Astrocyte (in vitro differentiated cells and primary cell): ENCODE results near the gene GDPD5. TPM values are rescaled to one million over a fixed set of nuclear protein-coding genes. Genes with fewer than 3 reads are reported as not detected.

ENCODE experiments used
- DNase-seq: peaks from one replicate; pipeline ENCODE4 v3.0.0-alpha.2; 2010; ENCODE audit warnings: low read depth
- FAIRE-seq: peaks from 2 replicates; lab custom pipeline; 2011; peaks lifted over from hg19 to GRCh38; lab: Jason Lieb, UNC
- H2AFZ ChIP-seq: 2 replicates; pipeline ENCODE4 v1.6.0; 2012; ENCODE audit warnings: low read depth, low read length, inconsistent platforms
- H3K27ac ChIP-seq: 2 replicates; pipeline ENCODE4 v1.5.1; 2011; ENCODE audit warnings: low read depth, low read length, inconsistent platforms
- H3K27me3 ChIP-seq: 2 replicates; pipeline ENCODE4 v1.6.0; 2011; ENCODE audit warnings: low read length, inconsistent platforms; ENCODE audit not compliant: insufficient read depth
- H3K36me3 ChIP-seq: 2 replicates; pipeline ENCODE4 v1.5.1; 2011; ENCODE audit warnings: low read length, inconsistent platforms; ENCODE audit not compliant: insufficient read depth
- H3K4me1 ChIP-seq: 2 replicates; pipeline ENCODE4 v1.5.1; 2011; ENCODE audit warnings: low read length, inconsistent platforms; ENCODE audit not compliant: insufficient read depth
- H3K4me2 ChIP-seq: 2 replicates; pipeline ENCODE4 v1.6.0; 2012; ENCODE audit warnings: low read length, inconsistent platforms
- H3K4me3 ChIP-seq: 2 replicates; pipeline ENCODE4 v1.5.1; 2011; ENCODE audit warnings: low read depth, mild to moderate bottlenecking, low read length, inconsistent platforms; ENCODE audit not compliant: insufficient read depth
- H3K79me2 ChIP-seq: 2 replicates; pipeline ENCODE4 v1.6.0; 2012; ENCODE audit warnings: mild to moderate bottlenecking, low read length, inconsistent platforms; ENCODE audit not compliant: insufficient read depth
- H3K9ac ChIP-seq: 2 replicates; pipeline ENCODE4 v1.6.0; 2012; ENCODE audit warnings: mild to moderate bottlenecking, low read length, inconsistent platforms
- H3K9me3 ChIP-seq: 2 replicates; pipeline ENCODE4 v1.5.1; 2012; ENCODE audit warnings: low read depth, mild to moderate bottlenecking, low read length, inconsistent platforms; ENCODE audit not compliant: insufficient read depth
- H4K20me1 ChIP-seq: 2 replicates; pipeline ENCODE4 v1.6.0; 2012; ENCODE audit warnings: low read length, inconsistent platforms; ENCODE audit not compliant: insufficient read depth
- H3K27ac Mint-ChIP-seq: one replicate; pipeline ENCODE4 v1.8.0; 2021; ENCODE audit warnings: mild to moderate bottlenecking, mixed read lengths; ENCODE audit not compliant: unreplicated experiment
- H3K27me3 Mint-ChIP-seq: one replicate; pipeline ENCODE4 v1.8.0; 2021; ENCODE audit warnings: low read depth, mixed read lengths; ENCODE audit not compliant: unreplicated experiment
- H3K36me3 Mint-ChIP-seq: one replicate; pipeline ENCODE4 v1.8.0; 2021; ENCODE audit warnings: low read depth, mixed read lengths; ENCODE audit not compliant: unreplicated experiment
- H3K4me1 Mint-ChIP-seq: one replicate; pipeline ENCODE4 v1.8.0; 2021; ENCODE audit warnings: low read depth, mixed read lengths; ENCODE audit not compliant: unreplicated experiment
- H3K4me3 Mint-ChIP-seq: one replicate; pipeline ENCODE4 v1.8.0; 2021; ENCODE audit warnings: mild to moderate bottlenecking, moderate library complexity, mixed read lengths; ENCODE audit not compliant: unreplicated experiment
- H3K9me3 Mint-ChIP-seq: one replicate; pipeline ENCODE4 v1.8.0; 2021; ENCODE audit warnings: mild to moderate bottlenecking, mixed read lengths; ENCODE audit not compliant: unreplicated experiment
- CTCF ChIP-seq: IDR thresholded peaks from 2 replicates; pipeline ENCODE4 v1.5.1; 2011; ENCODE audit warnings: low read depth, mild to moderate bottlenecking, inconsistent platforms, low read length, moderate library complexity; ENCODE audit not compliant: insufficient read depth
- EZH2 ChIP-seq: IDR thresholded peaks from 2 replicates; pipeline ENCODE4 v1.6.1; 2012; ENCODE audit warnings: mild to moderate bottlenecking, low read length, inconsistent platforms; ENCODE audit not compliant: insufficient read depth
- total RNA-seq: library from RNA; stranded (reverse); gene quantifications from 2 replicates; pipeline ENCODE4 v1.2.1, GENCODE V29; 2021

The GDPD5 gene
- total RNA-seq, 1 donor from 2014 or later, result 9.4 TPM

GRCh38 chr11:75481223-75481921 lies 44.4 kb downstream of the GDPD5 start:
- H3K9me3 Mint-ChIP-seq, result peaks cover 1% of the 10 kb centered on the region
- Histone ChIP-seq H3K9ac (no peak overlapping the region), H3K9me3 (no peaks in the 10 kb centered on the region), H3K4me3 (no peak overlapping the region), H2AFZ (no peak overlapping the region), H3K27ac (no peak overlapping the region), H3K36me3 (no peaks in the 10 kb centered on the region), H3K79me2 (no peaks in the 10 kb centered on the region), H3K4me2 (no peak overlapping the region), H4K20me1 (peaks cover 4% of the 10 kb centered on the region), H3K27me3 (no peaks in the 10 kb centered on the region), H3K4me1 (no peaks in the 10 kb centered on the region)
- no peak overlapping the region for H3K27ac Mint-ChIP-seq
- H3K36me3 Mint-ChIP-seq, result no peaks in the 10 kb centered on the region
- FAIRE-seq (no peak), DNase-seq (no peak)
- H3K27me3 Mint-ChIP-seq, result peaks cover 18% of the 10 kb centered on the region
- H3K4me3 Mint-ChIP-seq, result no peak overlapping the region
- H3K4me1 Mint-ChIP-seq, result no peaks in the 10 kb centered on the region
- no peak for TF ChIP-seq EZH2
- TF ChIP-seq CTCF, result no peak

DNA sequence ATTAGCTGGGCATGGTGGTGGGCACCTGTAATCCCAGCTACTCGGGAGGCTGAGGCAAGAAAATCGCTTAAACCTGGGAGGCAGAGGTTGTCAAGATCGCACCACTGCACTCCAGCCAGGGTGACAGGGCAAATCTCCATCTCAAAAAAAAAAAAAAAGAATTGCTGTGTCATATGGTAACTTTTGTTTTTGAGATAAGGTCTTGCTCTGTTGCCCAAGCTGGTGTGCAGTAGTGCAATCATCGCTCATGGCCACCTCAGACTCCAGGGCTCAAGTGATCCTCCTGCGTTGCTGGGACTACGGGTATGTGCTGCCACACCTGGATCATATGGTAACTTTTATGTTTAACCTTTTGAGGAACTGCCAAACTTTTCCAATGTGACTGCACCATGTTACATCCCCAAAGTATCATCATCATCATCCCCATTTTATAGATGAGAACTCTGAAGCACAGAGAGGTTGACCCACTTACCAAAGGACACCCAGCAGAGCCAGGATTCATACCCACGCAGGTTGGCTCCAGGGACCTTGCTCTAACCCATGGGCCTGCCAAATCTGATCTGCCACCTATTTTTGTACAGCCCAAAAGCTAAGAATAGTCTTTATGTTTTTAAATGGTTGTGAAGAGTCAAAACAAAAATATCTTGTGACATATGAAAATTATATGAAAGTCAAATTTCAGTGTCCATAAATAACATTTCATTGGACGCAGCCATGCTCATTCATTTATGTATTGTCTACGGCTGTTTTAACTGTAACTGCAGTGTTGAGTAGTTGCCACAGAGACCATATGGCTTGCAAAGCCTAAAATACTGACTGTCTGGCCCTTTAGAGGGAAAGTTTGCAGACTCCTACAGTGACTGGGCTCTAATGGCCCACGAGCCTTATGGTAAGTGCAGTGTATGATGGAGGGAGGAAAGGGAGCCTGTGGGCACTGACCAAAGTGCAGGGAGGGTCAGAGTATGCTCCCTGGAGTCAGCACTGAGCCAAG lies 45.3 kb downstream of the GDPD5 start:
- Mint-ChIP-seq H3K27ac (no peak overlapping the region), H3K9me3 (peaks cover 1% of the 10 kb centered on the region)
- no peak overlapping the region for H3K9ac ChIP-seq

More for the DNA sequence above, 45.3 kb downstream of the GDPD5 start:
- Histone ChIP-seq H4K20me1 (no peaks in the 10 kb centered on the region), H3K4me3 (no peak overlapping the region), H3K27ac (no peak overlapping the region), H3K79me2 (no peaks in the 10 kb centered on the region), H3K9me3 (no peaks in the 10 kb centered on the region), H3K36me3 (no peaks in the 10 kb centered on the region), H2AFZ (no peak overlapping the region), H3K4me1 (peaks cover 7% of the 10 kb centered on the region), H3K27me3 (no peaks in the 10 kb centered on the region), H3K4me2 (no peak overlapping the region)
- Mint-ChIP-seq H3K4me3 (no peak overlapping the region), H3K4me1 (no peaks in the 10 kb centered on the region), H3K27me3 (peaks cover 18% of the 10 kb centered on the region), H3K36me3 (no peaks in the 10 kb centered on the region)
- no peak for DNase-seq
- TF ChIP-seq EZH2 (no peak), CTCF (no peak)
- FAIRE-seq, result no peak
